AG09309 (cell line): Measurements from ENCODE around the gene GRK6.

Experiments
- DNase-seq: peaks from one replicate; pipeline ENCODE4 v3.0.0-alpha.2; 2010; ENCODE audit warnings: low read depth
- H3K4me3 ChIP-seq: 2 replicates; pipeline ENCODE4 v1.5.1; 2011; ENCODE audit warnings: mild to moderate bottlenecking, low read depth, low read length, moderate library complexity; ENCODE audit not compliant: control insufficient read depth
- TF ChIP-seq, protein P1 (sequence below): IDR thresholded peaks from 2 replicates; pipeline ENCODE4 v1.5.1; 2011; ENCODE audit warnings: mild to moderate bottlenecking, low read depth, low read length, inconsistent platforms; ENCODE audit not compliant: insufficient read depth, control insufficient read depth; ENCODE audit errors: missing control alignments

The GRK6 gene

DNA sequence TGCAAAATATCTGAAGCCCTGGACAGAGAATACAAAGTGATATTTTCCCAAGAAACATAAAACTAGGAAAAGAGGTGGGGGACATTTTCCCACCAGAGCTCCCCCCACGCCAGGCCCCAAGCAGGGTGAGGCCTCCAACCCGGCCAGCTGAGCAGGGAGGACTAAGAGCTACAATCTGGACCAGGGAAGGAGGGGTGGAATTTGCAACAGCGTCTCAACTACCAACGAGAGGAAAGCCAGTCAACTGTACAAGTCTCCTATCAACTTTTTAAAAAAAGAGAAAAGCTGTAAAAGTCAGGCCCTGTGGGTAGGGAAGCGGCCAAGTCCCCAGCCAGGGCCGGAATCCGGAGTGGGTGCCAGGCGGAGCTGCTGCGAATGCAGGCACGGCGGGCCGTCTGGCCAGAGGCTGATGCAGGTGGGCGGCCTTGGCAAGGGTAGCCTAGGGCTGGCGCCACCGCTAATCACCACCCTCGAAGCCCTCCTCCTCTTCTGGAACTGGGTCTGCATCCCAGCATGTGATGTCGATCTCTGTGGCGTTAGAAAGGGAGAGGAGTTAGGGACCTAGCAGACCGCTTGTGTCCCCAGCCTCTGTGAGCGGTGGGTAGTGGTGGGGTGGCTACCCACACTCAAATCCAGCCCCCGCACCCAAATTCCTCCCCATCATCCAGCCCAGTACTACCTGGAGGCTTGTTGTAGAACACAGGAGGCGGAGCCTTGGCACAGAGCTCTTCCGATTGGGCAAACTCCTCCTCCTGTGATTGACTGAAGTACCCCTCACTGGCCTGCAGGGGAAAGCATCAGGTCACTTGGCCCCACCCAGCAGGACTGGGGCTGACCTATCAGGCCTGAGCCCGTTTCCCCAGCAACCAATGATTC is 30.7 kb downstream of the GRK6 start:
- TF ChIP-seq, protein P1, sequence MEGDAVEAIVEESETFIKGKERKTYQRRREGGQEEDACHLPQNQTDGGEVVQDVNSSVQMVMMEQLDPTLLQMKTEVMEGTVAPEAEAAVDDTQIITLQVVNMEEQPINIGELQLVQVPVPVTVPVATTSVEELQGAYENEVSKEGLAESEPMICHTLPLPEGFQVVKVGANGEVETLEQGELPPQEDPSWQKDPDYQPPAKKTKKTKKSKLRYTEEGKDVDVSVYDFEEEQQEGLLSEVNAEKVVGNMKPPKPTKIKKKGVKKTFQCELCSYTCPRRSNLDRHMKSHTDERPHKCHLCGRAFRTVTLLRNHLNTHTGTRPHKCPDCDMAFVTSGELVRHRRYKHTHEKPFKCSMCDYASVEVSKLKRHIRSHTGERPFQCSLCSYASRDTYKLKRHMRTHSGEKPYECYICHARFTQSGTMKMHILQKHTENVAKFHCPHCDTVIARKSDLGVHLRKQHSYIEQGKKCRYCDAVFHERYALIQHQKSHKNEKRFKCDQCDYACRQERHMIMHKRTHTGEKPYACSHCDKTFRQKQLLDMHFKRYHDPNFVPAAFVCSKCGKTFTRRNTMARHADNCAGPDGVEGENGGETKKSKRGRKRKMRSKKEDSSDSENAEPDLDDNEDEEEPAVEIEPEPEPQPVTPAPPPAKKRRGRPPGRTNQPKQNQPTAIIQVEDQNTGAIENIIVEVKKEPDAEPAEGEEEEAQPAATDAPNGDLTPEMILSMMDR = peak; percentile 66
- DNase-seq = peak; percentile 81
- no peak overlapping the region for H3K4me3 ChIP-seq

DNA sequence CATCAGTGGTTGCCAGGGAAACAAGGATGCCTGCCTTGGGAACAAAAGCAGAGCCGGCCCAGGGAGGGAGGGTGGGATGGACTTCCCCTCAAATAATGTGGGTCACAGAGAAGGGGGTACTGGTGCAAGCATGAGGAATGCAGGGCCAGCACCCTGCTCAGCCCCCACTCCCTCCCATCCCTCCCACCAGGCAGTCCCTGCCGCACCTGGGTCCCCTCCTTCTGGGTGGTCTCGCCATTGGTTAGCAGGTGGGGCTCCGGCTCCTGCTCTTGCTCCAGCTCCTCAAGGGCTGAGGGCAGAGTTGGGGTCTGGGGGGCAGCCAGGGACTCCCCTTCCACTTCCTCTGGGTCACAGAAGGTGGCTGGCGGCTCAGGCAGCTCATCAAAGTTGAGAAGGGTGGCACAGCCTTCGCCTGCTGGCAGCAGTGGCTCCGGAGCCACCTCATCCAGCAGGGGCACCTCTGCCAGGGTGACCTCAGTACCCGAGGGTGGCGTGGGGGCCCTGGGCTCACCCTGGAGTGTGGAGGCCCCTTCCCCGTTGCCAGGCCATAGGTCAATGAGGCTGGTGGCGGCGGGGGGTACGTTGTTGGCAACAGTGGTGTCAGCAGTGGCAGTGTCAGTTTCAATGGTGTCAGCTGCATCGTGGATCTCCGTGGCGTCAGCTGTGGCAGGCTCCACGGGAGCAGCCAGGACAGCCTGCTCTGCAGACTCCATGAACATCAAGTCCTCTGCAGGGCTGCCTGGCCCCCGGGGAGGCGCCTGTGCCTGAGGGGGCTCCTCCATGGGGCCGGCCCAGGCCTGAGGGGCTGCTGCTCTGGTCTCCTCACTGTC is 31.6 kb downstream of the GRK6 start:
- DNase-seq = no peak
- TF ChIP-seq, protein P1 = no peak
- H3K4me3 ChIP-seq = no peak overlapping the region

DNA sequence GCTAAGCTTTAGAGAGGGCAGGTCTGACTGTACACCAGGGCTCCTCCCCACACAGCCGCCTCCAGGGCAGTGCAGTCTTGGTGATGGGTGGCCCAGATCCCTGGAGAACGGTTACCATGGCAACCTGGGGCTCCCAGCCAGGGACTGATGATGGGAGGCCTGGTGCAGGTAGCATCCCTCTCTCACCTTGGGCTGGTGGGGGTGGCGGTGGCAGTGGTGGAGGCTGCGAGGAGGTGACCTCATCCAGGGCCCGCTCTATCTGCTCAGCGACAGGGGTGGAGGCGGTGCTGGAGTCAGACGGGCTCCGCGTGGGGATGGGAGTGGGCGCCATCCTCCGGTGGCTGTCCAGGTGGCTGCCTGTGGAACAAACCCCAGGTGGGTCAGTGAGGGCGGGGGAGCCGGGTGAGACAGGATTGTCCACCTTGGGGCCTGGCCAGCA is 32.5 kb downstream of the GRK6 start:
- H3K4me3 ChIP-seq = no peak overlapping the region
- TF ChIP-seq, protein P1 = no peak
- no peak for DNase-seq

DNA sequence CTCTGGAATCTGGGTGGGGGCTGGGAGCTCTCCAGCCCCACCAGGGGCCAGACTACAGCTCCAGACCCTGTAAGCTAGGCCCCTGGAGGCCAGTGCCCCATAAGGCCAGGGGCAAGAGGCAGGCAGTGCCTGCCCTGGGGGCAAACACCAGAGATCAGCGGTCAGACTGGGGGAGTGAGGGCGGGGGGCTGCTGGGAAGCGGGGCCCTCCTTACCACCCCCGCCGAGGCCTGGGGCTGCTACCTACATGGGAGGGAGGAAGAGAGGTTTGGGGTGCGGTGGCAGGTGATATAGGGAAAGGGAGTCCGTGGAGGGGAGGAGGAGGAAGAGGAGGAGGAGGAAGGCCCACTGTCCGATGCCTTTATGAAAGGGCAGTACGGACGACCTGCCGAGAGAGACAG is 32.9 kb downstream of the GRK6 start:
- TF ChIP-seq, protein P1 = no peak

DNA sequence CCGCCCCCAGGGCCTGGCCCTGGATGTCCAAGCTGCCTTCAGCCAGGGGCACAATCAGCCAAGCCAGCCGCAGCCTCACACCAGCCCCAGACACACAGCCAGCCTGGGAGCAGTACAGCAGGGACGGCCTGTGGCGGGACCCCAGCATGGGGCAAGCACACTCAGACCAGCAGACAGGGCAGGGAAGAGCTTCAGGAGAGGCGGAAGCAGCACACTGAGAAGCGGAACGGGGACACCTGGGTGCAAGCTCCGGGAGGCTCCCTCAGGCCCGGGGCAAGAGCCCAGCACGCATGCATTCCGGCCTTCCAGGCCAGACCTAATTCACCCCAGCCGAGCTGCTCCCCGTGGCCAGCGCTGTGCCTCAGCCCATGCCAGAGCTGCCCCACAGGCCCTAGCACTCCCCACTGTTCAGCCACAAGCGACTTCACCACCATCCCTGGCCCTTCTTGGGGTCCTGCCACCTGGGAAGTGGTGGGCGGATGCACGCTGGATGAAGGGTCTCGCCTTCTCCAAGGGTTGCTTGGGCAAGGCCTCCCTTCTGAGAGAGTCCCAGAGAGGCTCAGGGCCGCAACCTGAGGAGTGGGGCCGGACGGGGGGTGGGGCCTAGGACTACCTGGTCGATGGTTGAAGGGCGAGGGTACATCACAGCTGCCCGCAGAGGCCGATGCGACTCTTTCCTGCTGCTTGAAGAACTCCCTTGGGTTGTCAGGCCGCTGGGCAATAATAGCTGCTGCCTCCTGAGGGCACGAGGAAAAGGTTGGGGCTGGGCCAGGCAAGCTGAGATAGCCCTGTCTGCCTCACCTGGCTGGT is 33.5 kb downstream of the GRK6 start:
- no peak for DNase-seq
- TF ChIP-seq, protein P1 = no peak
- no peak overlapping the region for H3K4me3 ChIP-seq

More for the DNA sequence above, 32.9 kb downstream of the GRK6 start:
- no peak overlapping the region for H3K4me3 ChIP-seq
- DNase-seq = no peak
